ENCODE data around the gene IKZF5. TPM values are rescaled to one million over a fixed set of nuclear protein-coding genes. Genes with fewer than 3 reads are reported as not detected.

The IKZF5 gene
- polyA plus RNA-seq, 1 experiment, result 4.9 TPM

GRCh38 chr10:122983898-122984297 lies 24.7 kb downstream of the IKZF5 start:
- no peaks in the 10 kb centered on the region; the same call in 1 of the 2 replicates for H3K36me3 ChIP-seq (ENCODE audit: control insufficient read depth, insufficient read depth, low read length)
- CTCF ChIA-PET, result interaction anchor here (1.2 to 1.7 kb wide), 4 partner anchors 10 to 20 kb away, joined by 3 to 5 read pairs (median 4); no protein-coding TSS in a partner anchor
- no peaks in the 10 kb centered on the region for H3K27me3 ChIP-seq (ENCODE audit: control insufficient read depth, insufficient read depth, low read length)
- no peak for TF ChIP-seq CTCF (IDR thresholded peaks at IDR 0.05; ENCODE audit: insufficient read depth, low read depth, low read length)
- DNase-seq (ENCODE audit: low read depth), result no peak
- no peak overlapping the region for H3K4me3 ChIP-seq (ENCODE audit: low read depth, low read length)
- POLR2A ChIA-PET, result no interaction called here

GRCh38 chr10:122981066-122981464 lies 27.5 kb downstream of the IKZF5 start:
- CTCF ChIA-PET, result interaction anchor here (0.8 to 2.9 kb wide), 9 partner anchors 9 to 117 kb away, joined by 3 to 22 read pairs (median 5); partner anchors contain the start of gene C10orf88
- Histone ChIP-seq H3K4me3 (ENCODE audit: low read depth, low read length) (peak overlapping the region; percentile 94), H3K27me3 (ENCODE audit: control insufficient read depth, insufficient read depth, low read length) (no peaks in the 10 kb centered on the region), H3K36me3 (ENCODE audit: control insufficient read depth, insufficient read depth, low read length) (no peaks in the 10 kb centered on the region; the same call in 1 of the 2 replicates)
- no peak for DNase-seq (ENCODE audit: low read depth)
- POLR2A ChIA-PET, result no interaction called here
- peak; percentile 58 for TF ChIP-seq CTCF (IDR thresholded peaks at IDR 0.05; ENCODE audit: insufficient read depth, low read depth, low read length)

GRCh38 chr10:122980209-122981065 lies 28.2 kb downstream of the IKZF5 start, which contains the start of gene PSTK:
TSS of gene PSTK (plus strand) at chr10:122980401. CDS start at chr10:122980480, 79 bp downstream.
- POLR2A ChIA-PET, result no interaction called here
- CTCF ChIA-PET, result interaction anchor here (0.8 to 2.9 kb wide), 11 partner anchors 10 to 116 kb away, joined by 3 to 22 read pairs (median 5); partner anchors contain the start of gene C10orf88
- TF ChIP-seq CTCF (IDR thresholded peaks at IDR 0.05; ENCODE audit: insufficient read depth, low read depth, low read length), result peak; percentile 96

GRCh38 chr10:122974543-122975064 lies 34.0 kb downstream of the IKZF5 start:
- DNase-seq (ENCODE audit: low read depth), result no peak
- CTCF ChIA-PET, result no interaction called here

More at GRCh38 chr10:122980209-122981065, 28.2 kb downstream of the IKZF5 start, which contains the start of gene PSTK:
- Histone ChIP-seq H3K27me3 (ENCODE audit: control insufficient read depth, insufficient read depth, low read length) (no peaks in the 10 kb centered on the region), H3K4me3 (ENCODE audit: low read depth, low read length) (peak within 1 kb of the TSS; percentile 94), H3K36me3 (ENCODE audit: control insufficient read depth, insufficient read depth, low read length) (no peaks in the 10 kb centered on the region; the same call in 1 of the 2 replicates)
- peak; percentile 44 for DNase-seq (ENCODE audit: low read depth)

More at GRCh38 chr10:122974543-122975064, 34.0 kb downstream of the IKZF5 start:
- POLR2A ChIA-PET, result no interaction called here
- Histone ChIP-seq H3K36me3 (ENCODE audit: control insufficient read depth, insufficient read depth, low read length) (no peaks in the 10 kb centered on the region), H3K27me3 (ENCODE audit: control insufficient read depth, insufficient read depth, low read length) (no peaks in the 10 kb centered on the region; the same call in 1 of the 2 replicates), H3K4me3 (ENCODE audit: low read depth, low read length) (no peak overlapping the region)
- no peak for TF ChIP-seq CTCF (IDR thresholded peaks at IDR 0.05; ENCODE audit: insufficient read depth, low read depth, low read length)
